HG02840 (cell line): ENCODE results near the gene ZNF77.
"Not testable (repeated sequence)": the region's sequence is repeated elsewhere in the genome, so short reads cannot be mapped to it uniquely, and the experiment has no call there.

Experiments used
- ATAC-seq: cut with Tn5 transposase; IDR thresholded peaks from one replicate; pipeline ENCODE4 v1.9.1; 2021; ENCODE audit warnings: mild to moderate bottlenecking, moderate library complexity, moderate number of reproducible peaks; ENCODE audit not compliant: unreplicated experiment, low FRiP score

ZNF77 gene

DNA sequence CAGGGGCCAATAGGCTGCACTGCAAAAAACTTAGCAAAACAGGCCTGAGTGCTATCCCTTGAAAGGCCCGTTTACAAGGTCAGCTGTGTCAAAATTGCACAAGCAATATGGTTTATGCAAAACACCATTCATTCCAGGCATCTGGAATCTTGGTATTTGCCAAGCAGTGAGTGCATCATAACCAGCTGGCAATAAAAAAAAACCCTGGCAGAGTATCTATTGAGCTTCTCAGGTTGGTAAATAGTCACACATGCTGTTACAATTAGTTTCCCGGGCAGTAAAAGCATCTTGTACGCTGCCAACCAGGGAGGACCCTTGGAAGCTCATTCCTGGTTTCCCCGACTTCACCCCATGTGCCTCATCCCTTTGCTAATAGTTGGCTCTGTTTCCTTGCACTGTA is 21.3 kb downstream of the ZNF77 start:
- ATAC-seq, result no peak

DNA sequence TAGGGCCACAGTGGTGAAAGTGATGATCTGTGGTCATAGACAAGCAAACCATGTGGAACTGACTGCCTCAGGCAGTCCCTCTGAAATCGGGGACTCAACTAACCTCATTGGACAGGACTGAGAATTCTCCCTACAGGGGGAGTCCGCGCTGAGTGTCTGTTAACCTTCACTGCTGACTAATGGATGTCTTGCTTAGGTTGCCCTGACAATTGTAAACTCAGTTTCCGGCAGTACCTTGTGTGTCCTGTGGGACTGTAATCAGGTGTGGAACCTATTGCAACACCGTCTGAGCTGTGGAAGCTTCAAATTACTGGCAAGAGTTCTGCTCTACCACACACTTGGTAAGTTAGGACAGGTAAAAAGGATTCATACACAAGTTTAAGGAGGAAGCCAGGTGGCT is 21.8 kb downstream of the ZNF77 start:
- no peak for ATAC-seq

DNA sequence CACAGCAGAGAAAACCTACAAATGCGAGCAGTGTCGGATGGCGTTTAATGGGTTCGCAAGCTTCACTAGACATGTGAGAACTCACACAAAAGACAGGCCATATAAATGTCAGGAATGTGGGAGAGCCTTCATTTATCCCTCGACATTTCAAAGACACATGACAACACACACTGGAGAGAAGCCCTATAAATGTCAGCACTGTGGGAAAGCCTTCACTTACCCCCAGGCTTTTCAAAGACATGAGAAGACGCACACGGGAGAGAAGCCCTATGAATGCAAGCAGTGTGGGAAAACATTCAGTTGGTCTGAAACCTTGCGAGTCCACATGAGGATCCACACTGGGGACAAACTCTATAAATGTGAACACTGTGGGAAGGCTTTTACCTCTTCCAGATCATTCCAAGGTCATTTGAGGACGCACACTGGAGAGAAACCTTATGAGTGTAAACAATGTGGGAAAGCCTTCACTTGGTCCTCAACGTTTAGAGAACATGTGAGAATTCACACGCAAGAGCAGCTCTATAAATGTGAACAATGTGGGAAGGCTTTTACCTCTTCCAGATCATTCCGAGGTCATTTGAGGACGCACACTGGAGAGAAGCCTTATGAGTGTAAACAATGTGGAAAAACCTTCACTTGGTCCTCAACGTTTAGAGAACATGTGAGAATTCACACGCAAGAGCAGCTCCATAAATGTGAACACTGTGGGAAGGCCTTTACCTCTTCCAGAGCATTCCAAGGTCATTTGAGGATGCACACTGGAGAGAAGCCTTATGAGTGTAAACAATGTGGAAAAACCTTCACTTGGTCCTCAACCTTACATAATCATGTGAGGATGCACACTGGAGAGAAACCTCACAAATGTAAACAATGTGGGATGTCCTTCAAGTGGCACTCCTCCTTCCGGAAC is 27.2 kb downstream of the ZNF77 start:
- ATAC-seq, result no peak

DNA sequence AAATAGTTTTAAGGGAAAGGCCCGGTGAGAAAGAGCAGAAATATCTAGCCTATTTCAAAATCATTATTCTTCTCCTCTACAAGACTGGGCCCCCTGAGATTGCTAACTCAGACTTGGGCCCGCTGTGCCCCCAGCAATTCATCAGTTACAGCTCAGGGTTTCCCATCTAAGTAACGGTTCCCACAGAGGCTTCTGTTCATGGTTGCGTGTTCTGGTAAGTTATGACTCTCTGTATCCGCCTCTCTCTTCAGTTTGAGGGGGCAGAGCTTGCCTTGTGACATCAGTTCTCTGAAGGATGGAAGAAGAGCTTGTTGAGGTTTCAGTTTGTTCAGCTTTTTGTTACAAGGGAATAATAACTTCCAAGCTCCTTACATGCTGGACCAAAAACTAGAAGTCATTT is 32.5 kb downstream of the ZNF77 start:
- ATAC-seq, result no peak

DNA sequence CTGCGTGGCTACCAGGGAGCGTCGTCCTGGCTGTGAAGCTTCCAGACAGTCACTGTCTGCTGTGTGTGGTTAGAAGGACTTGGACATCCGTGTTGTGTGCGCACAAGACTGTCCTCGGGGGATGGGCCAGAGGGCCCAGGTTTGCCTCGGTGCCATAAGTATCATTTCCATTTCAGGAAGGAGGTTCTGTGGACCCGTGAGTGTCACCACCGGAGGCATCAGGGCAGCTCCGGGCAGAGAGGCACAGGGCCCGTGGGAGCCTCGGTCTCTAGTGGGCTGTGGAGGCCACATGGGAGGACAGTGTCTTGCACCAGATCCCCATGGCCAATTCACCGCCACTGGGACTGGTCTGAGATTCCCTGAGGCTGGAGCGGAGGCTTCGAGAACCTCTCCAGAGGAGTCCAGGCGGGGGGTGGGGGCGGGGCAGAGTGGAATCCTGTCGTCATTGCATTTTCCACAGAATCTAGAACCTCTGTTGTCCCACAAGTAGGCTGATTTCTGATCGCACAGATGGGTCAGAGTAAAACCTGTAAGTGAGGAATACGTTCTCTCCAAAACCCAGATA is 38.1 kb downstream of the ZNF77 start:
- no peak for ATAC-seq

DNA sequence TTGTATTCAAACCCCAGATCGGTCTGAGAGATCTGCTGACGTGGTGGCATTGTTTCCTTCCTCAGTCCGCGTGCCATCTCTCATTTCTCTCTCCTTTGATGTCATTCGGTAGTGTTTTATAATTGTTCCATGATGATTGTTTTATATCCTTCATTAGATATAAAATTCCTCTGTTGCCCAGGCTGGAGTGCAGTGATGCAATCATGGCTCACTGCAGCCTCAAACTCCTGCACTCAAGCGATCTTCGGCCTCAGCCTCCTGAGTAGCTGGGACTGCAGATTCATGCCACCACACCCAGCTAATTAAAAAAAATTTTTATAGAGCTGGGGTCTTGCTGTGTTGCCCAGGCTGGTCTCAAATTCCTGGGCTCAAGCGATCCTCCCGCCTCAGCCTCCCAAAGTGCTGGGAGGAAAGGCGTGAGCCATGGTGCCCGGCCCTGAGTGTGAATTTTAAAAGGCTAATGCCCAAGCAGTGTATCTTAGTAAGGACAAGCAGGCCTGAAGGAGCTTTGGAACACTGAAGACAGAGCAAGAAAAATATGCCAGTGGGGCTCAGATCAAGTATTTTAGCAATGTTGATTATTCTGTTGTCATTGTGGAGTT is 38.8 kb downstream of the ZNF77 start:
- ATAC-seq, result no peak

DNA sequence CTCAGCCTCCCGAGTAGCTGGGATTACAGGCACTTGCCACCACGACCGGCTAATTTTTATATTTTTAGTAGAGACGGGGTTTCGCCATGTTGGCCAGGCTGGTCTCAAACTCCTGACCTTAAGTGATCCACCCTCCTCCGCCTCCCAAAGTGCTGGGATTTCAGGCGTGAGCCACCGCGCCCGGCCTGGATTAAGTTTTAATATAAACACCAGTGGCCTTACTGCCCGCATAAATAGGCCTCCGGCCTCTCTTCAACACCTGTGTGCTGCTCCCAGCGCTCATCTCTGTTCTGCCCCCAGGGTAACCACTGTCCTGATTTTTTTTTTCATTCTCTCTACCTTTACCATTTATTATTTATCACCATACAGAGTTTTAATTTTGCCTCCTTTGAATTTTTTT is 41.4 kb downstream of the ZNF77 start:
- not testable (repeated sequence) for ATAC-seq

DNA sequence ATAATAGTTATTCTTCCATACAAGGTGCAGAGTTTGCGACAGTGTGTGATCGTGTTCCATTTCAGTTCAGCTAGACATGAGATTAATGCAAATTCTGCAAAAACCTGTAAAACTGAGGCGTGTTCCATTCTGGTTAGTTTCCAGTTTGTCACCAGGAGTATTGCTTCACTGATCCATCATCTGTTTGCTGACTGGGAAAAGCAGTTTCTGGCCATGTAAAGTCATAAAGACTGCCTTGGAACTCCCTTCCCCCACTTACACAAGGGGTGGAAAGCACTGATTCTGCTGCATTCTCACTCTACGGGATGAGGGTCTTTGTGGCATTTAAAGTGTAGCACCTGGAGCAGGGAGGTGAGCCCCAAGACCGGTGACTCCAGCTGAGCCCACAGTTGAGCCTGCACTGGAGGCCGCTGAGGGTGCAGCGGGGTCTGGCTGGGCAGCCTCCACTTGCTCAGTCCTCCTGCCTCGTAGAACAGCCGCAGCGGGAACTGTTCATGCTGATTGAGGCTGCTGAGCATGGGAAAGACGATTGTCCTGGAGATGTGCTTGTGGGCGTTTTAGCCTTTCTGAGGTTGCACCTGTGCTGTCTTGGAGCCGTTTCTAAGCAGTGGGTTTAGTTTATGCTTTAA is 42.1 kb downstream of the ZNF77 start:
- ATAC-seq, result no peak

DNA sequence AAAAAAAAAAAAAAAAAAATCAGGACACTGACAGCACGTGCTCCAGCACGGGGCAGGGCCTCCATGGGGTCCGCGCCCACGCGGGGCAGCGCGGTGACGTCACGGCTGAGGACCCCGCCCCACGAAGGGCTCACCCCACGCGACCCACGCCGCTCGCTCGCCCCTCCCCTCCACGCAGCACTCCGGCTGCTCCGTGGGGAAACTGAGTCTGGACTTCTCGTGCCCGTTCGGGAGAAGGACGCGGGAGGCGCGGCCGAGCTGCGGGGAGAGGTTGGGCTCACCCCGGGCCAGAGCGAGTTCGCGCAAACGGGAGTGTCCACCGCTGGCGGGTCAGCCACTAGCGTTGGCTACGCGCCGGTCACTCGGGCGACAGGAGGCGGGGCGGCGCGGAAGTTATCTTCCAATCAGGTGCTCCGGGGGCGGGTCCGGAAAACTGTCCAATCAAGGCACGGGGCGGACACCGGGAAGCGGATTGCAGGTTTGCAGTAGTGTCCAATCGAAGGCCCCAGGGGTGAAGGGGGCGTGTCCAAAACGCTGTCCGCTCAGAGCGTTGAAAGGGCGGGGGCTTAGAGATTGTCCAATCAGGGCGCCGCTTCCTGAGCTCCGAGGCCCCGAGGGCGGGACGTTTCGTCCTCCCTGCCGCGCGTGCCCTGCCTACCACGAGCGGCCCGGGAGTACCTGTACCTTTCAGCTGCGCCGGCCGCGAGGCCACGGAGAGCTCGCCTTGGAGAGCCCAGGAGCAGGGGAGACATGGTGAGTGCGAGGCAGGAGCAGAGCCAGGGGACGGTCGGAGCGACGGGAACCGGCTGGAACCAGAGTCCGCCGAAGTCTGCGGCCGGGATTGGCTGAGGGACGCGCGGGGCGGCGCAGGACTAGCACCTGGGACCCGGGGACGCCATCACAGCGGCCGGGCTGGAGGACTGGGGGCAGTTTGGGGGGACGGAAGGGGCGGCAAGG is 44.2 kb downstream of the ZNF77 start, which contains the start of gene ZNF57:
TSS of gene ZNF57 (plus strand) at position 633 of the 957 bp plus-strand sequence. CDS start at position 751, 118 bp downstream.
- ATAC-seq, result peak; percentile 96

DNA sequence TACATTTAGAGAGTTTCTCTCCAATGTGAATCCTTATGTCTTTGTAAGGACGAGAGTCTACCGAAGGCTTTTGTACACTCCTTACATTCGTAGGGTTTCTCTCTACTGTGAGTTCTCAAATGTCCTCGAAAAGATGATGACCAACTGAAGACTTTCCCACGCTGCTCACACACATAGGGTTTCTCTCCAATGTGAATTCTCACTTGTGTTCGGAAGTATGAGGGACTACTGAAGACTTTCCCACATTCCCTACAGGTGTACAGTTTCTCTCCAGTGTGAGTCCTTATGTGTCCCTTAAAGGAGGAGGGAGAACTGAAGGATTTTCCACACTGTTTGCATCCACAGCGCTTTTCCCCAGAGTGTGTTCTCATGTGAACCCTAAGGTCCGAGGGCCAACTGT is 48.1 kb downstream of the ZNF77 start:
- no peak for ATAC-seq

DNA sequence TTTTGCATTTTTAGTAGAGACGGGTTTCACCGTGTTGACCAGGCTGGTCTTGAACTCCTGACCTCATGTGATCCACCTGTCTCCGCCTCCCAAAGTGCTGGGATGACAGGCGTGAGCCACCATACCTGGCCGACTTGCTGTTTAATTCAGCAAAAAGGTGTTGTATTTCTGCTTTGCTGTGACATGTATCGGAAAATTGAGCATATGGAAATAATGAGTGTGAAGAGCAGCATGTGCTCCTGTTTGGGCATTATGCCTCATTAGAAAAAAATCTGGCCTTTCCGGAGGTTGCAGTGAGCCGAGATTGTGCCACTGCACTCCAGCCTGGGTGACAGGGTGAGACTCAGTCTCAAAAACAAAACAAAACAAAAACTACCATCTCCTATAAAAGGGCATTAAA is 54.2 kb downstream of the ZNF77 start:
- not testable (repeated sequence) for ATAC-seq

DNA sequence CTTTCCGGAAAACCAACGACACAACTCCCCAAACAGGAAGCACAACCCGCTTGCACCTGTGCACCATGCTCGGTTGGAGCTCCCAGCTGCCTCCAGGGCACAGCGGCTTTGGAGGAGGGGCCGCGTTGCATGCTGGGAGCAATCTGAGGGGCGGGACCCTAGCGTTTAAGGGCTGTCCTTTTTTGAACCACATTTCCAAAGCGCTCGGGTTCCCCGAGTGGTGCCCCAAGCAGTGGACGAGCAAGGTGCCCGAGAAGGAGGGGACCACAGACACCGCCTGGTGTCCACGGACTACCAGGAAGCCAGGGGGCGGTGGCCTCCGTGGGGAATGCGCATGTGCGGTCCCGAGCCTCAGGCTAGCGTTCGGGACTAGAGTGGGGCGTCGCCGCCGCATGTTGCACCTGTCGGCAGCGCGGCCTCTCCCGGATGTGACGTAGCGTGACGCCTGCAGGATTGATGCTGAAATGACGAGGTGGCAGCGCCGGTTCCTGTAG is 56.0 kb downstream of the ZNF77 start:
- no peak for ATAC-seq

DNA sequence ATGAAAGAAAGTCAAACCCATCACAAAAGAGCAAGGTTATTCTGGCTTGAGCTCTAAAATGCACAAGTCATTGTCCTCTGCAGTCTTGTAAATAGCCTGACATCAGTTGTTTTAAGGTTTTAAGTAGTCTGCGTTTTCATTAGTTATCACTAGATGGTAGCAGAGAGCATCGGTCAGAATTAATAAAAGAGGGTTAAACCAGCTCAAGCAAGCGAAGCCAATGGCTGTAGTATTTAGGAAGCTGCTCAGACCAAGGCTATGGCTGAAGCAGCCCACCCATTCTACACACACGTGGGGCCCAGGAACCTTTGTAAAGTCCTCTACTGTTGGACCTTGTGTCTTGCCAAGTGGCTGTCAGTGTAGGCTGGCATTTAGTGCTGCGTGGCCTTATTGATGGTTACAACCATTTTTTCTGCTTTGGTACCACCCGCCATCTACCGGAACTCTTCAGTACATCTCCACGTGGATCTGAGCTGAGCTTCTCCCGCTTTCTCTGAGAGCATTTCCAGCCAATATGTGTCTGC is 57.3 kb downstream of the ZNF77 start:
- ATAC-seq, result no peak

DNA sequence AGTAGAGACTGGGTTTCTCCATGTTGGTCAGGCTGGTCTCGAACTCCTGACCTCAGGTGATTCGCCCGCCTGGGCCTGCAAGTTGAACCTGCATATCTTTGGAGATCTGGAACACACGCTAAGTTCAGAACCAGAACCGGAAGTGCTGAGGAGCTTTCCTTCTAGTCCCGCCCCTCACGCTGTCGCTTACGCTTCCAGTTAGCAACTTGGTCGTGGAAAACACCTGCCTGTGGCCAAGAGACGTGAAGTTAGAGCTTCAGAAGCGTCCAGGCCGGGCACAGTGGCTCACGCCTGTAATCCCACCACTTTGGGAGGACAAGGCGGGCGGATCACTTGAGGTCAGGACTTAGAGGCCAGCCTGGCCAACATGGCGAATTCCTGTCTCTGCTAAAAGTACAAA is 59.0 kb downstream of the ZNF77 start:
- no peak for ATAC-seq

DNA sequence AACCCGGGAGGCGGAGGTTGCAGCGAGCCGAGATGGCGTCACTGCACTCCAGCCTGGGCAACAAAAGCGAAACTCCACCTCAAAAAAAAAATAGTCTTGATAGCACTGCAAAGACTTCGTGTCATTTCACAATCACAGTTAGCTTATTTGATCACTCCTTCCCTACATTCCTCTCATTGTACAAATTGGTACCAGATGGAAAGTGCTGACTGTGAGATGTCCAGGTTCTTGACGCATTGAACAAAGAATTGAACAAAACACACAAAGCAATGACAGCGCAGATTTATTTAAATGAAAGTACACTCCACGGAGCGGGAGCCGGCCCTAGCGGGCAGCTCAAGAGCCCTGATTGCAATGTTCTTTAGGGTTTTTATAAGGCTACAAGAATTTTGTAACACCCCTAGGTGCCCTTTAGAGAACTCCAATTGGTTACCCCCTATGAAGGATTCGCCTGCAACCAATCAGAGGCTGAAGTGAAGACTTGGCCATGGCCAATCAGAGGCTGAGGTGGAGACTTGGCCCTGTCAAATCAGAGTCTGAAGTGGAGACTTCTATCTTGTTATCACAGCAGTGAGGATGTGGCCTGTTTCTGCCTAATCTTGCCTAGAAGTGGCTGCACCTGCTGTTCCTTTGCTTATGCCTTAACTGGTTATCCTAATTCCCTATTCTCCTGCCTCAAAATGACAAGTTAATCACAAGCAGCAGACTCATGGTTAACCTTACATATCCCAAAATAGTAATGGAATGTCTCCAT is 60.9 kb downstream of the ZNF77 start:
- no peak for ATAC-seq
